HFFc6 (cell line): Measurements from ENCODE around the gene GSAP. TPM values are rescaled to one million over a fixed set of nuclear protein-coding genes. Genes with fewer than 3 reads are reported as not detected.

Source experiments
- DNase-seq: peaks from one replicate; pipeline ENCODE4 v3.0.0-alpha.2; 2018
- H3K27ac Mint-ChIP-seq: 2 replicates; pipeline ENCODE4 v1.8.0; 2020; ENCODE audit warnings: mild to moderate bottlenecking, mixed read lengths
- H3K27me3 Mint-ChIP-seq: 2 replicates; pipeline ENCODE4 v1.8.0; 2021; ENCODE audit warnings: mild to moderate bottlenecking, moderate library complexity, mixed read lengths; ENCODE audit not compliant: insufficient read depth
- H3K36me3 Mint-ChIP-seq: 2 replicates; pipeline ENCODE4 v1.8.0; 2021; ENCODE audit warnings: low read depth, mixed read lengths
- H3K4me1 Mint-ChIP-seq: 2 replicates; pipeline ENCODE4 v1.8.0; 2020; ENCODE audit warnings: low read depth, mixed read lengths
- H3K4me3 Mint-ChIP-seq: 2 replicates; pipeline ENCODE4 v1.8.0; 2020; ENCODE audit warnings: mild to moderate bottlenecking, moderate library complexity, mixed read lengths
- H3K9me3 Mint-ChIP-seq: 2 replicates; pipeline ENCODE4 v1.8.0; 2020; ENCODE audit warnings: mild to moderate bottlenecking, mixed read lengths
- CTCF ChIP-seq: fragments of 200-600 bp; sonication (generic); IDR thresholded peaks from 2 replicates; pipeline ENCODE4 v1.5.0; 2021; ENCODE audit warnings: antibody characterized with exemption, mild to moderate bottlenecking
- total RNA-seq, 6 experiments: library from RNA; stranded (reverse); fragmentation: NEBNext Ultra II Directional; extraction: Animal tissue kit (Norgen Biotek cat#: 25700); gene quantifications; 2 replicates in 1 of 6; 3 replicates in 5 of 6; pipeline ENCODE4 v1.2.3, GENCODE V29; 2021

Gene GSAP
- total RNA-seq, 6 experiments from 2014 or later = 1.4 to 2.8 (median 2.2) TPM

- H3K4me1 Mint-ChIP-seq = peaks cover 52% of the 10 kb centered on the region
- H3K36me3 Mint-ChIP-seq = no peaks in the 10 kb centered on the region
- DNase-seq = peak; percentile 71
- peak overlapping the region; percentile 84 for H3K4me3 Mint-ChIP-seq
- H3K27ac Mint-ChIP-seq = peak overlapping the region; percentile 90
- TF ChIP-seq CTCF = no peak
- no peaks in the 10 kb centered on the region for H3K9me3 Mint-ChIP-seq
- H3K27me3 Mint-ChIP-seq = no peaks in the 10 kb centered on the region
These were observed 12.0 kb upstream of the GSAP start for GRCh38 chr7:77427996-77428603.

GRCh38 chr7:77426521-77427051, 10.4 kb upstream of the GSAP start:
- TF ChIP-seq CTCF = no peak
- Mint-ChIP-seq H3K27ac (peak overlapping the region; percentile 90), H3K4me3 (peak overlapping the region; percentile 84), H3K4me1 (peaks cover 59% of the 10 kb centered on the region), H3K9me3 (no peaks in the 10 kb centered on the region), H3K27me3 (no peaks in the 10 kb centered on the region), H3K36me3 (no peaks in the 10 kb centered on the region)
- DNase-seq = peak; percentile 54

GRCh38 chr7:77426052-77426404, 9.9 kb upstream of the GSAP start:
- H3K27ac Mint-ChIP-seq = peak overlapping the region; percentile 90
- peak overlapping the region; percentile 84 for H3K4me3 Mint-ChIP-seq
- H3K9me3 Mint-ChIP-seq = no peaks in the 10 kb centered on the region
- no peak for DNase-seq
- H3K4me1 Mint-ChIP-seq = peaks cover 63% of the 10 kb centered on the region
- H3K36me3 Mint-ChIP-seq = no peaks in the 10 kb centered on the region
- TF ChIP-seq CTCF = no peak
- H3K27me3 Mint-ChIP-seq = no peaks in the 10 kb centered on the region

- Mint-ChIP-seq H3K4me1 (peaks cover 70% of the 10 kb centered on the region), H3K36me3 (no peaks in the 10 kb centered on the region), H3K4me3 (peak overlapping the region; percentile 84), H3K27me3 (no peaks in the 10 kb centered on the region), H3K27ac (peak overlapping the region; percentile 90), H3K9me3 (no peaks in the 10 kb centered on the region)
- TF ChIP-seq CTCF = no peak
- DNase-seq = peak; percentile 77
These were observed 9.2 kb upstream of the GSAP start for GRCh38 chr7:77425101-77426051.

- no peak overlapping the region for H3K4me3 Mint-ChIP-seq
- H3K4me1 Mint-ChIP-seq = peaks cover 66% of the 10 kb centered on the region
- DNase-seq = no peak
- no peak for TF ChIP-seq CTCF
- no peaks in the 10 kb centered on the region for H3K36me3 Mint-ChIP-seq
- H3K27me3 Mint-ChIP-seq = no peaks in the 10 kb centered on the region
- H3K9me3 Mint-ChIP-seq = no peaks in the 10 kb centered on the region
- no peak overlapping the region for H3K27ac Mint-ChIP-seq
These were observed 6.4 kb upstream of the GSAP start for GRCh38 chr7:77422500-77422899.
